Activated CD8-positive, alpha-beta T cell treated with anti-CD3 and anti-CD28 coated beads, Interleukin-2, amount 10 ng/mL, durations not matched to agents 7 days and 5 days (primary cell): ENCODE measurements around the gene TAF4. TPM values are rescaled to one million over a fixed set of nuclear protein-coding genes. Genes with fewer than 3 reads are reported as not detected.

Experiments
- ATAC-seq: fragments of 150-1000 bp; cut with Tn5 transposase; one replicate; pipeline ENCODE4 v1.10.0; 2021; ENCODE audit warnings: moderate library complexity
- CTCF ChIA-PET: fragments of 350-600 bp; sonication (Branson Sonifier 250); formaldehyde crosslinking; loops from one replicate; lab custom pipeline; 2021; ENCODE audit warnings: antibody characterized with exemption; lab: Charles Lee
- POLR2A ChIA-PET: fragments of 350-600 bp; sonication (Branson Sonifier 250); formaldehyde crosslinking; loops from one replicate; lab custom pipeline; 2021; ENCODE audit warnings: antibody characterized with exemption; lab: Charles Lee
- DNase-seq: peaks from one replicate; pipeline ENCODE4 v3.0.0-alpha.2; 2020
- H3K27ac Mint-ChIP-seq: one replicate; pipeline ENCODE4 v1.8.0; 2021; ENCODE audit warnings: mild to moderate bottlenecking, mixed read lengths
- H3K27me3 Mint-ChIP-seq: one replicate; pipeline ENCODE4 v1.8.0; 2021; ENCODE audit warnings: low read depth, mixed read lengths
- H3K36me3 Mint-ChIP-seq: one replicate; pipeline ENCODE4 v1.8.0; 2021; ENCODE audit warnings: low read depth, mixed read lengths
- H3K4me1 Mint-ChIP-seq: one replicate; pipeline ENCODE4 v1.8.0; 2021; ENCODE audit warnings: low read depth, mixed read lengths
- H3K4me3 Mint-ChIP-seq: one replicate; pipeline ENCODE4 v1.8.0; 2021; ENCODE audit warnings: mild to moderate bottlenecking, mixed read lengths
- H3K9me3 Mint-ChIP-seq: one replicate; pipeline ENCODE4 v1.8.0; 2022; ENCODE audit warnings: mixed read lengths; ENCODE audit not compliant: insufficient read depth
- total RNA-seq, 2 experiments: library from RNA; stranded (reverse); gene quantifications; one replicate each; pipeline ENCODE4 v1.2.3, GENCODE V29; 2021

TAF4 gene
- total RNA-seq, 2 experiments from 2014 or later: 24.0 to 24.1 TPM

DNA sequence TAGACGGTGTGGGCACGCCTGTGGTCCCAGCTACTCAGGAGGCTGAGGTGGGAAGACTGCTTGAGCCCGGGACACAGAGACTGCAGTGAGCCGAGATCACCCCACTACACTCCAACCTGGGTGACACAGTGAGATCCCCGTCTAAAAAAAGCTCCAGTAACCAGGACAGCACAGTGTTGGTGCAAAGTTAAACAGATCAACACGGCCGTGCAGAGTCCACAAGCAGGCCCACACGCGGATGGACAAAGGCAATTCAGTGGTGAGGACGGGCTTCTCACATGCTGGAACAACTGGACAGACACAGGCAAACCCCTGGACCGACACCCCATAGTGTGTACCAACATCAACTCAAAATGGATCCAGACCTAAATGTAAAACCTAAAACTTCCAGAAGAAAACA is 41.7 kb downstream of the TAF4 start:
- Mint-ChIP-seq H3K4me3 (no peak overlapping the region), H3K27me3 (no peaks in the 10 kb centered on the region), H3K36me3 (no peaks in the 10 kb centered on the region), H3K4me1 (peaks cover 16% of the 10 kb centered on the region), H3K27ac (no peak overlapping the region), H3K9me3 (no peaks in the 10 kb centered on the region)
- DNase-seq (no peak), ATAC-seq (no peak)
- POLR2A ChIA-PET: no interaction called here
- CTCF ChIA-PET: interaction anchor here (1.4 kb wide), 1 partner anchor 13 kb away, joined by 3 read pairs; no protein-coding TSS in a partner anchor

DNA sequence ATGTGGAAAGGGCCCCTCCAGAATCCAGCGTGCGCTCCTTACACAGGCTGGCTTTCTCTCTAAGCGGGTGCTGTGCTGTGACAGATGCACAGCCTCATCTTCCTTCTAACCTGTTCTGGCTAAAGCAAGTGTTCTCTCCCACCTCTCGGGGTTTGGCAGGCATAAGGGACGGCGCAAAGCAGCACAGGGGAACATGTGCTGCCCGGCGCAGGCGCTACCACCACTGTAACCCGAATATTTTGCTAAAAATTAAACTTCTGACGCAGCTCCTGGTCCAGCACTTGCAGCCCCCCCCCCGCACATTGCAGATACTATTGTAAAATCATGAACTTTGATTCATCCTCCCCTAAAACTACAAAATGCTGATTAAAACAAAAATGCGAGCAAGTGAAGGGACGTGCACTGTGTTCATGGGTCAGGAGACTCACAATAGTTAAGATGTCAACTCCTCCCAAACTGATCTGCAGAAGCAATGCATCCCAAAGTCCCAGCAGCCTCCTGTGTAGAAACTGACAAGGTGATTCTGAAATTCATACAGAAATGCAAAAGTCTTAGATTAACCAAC is 43.0 kb downstream of the TAF4 start:
- no peaks in the 10 kb centered on the region for H3K36me3 Mint-ChIP-seq
- ChIA-PET CTCF (interaction anchor here (1.4 kb wide), 1 partner anchor 11 kb away, joined by 3 read pairs; no protein-coding TSS in a partner anchor), POLR2A (no interaction called here)
- ATAC-seq (no peak), DNase-seq (no peak)
- H3K27me3 Mint-ChIP-seq: no peaks in the 10 kb centered on the region
- no peak overlapping the region for H3K4me3 Mint-ChIP-seq
- no peaks in the 10 kb centered on the region for H3K9me3 Mint-ChIP-seq
- H3K27ac Mint-ChIP-seq: no peak overlapping the region
- peaks cover 16% of the 10 kb centered on the region for H3K4me1 Mint-ChIP-seq

DNA sequence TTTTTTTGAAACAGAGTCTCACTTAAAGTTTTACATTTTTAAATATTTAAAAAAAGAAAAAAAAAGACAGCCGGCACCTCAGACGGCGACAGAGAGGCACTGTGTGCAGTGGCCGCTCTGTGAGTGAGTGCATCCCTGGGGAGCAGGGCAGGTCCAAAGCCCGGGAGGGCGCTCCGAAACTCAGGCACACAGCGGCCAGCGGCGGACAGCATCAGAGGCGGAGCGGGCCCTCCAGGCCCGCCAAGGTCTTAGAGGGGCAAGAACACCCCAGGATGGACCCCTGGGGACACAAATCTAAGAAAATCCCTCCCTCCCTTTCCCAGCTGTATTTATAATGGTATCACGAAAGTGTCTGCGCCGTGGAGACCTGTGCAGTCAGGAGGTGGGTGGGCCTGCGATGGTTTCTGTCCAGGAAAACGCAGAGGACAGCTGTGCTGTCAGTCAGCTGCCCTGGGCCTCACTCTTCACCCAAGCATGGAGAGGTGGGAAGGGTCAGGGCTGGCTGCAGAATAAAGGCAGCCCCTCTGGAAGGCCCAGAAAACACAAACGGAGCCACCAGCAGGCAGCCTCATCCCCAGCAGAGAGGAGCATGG is 43.8 kb downstream of the TAF4 start:
- ATAC-seq (no peak), DNase-seq (no peak)
- Mint-ChIP-seq H3K4me3 (no peak overlapping the region), H3K27ac (no peak overlapping the region), H3K4me1 (peaks cover 12% of the 10 kb centered on the region), H3K27me3 (no peaks in the 10 kb centered on the region), H3K36me3 (no peaks in the 10 kb centered on the region), H3K9me3 (no peaks in the 10 kb centered on the region)
- ChIA-PET POLR2A (interaction anchor here (0.6 kb wide), 1 partner anchor 239 kb away, joined by 3 read pairs; no protein-coding TSS in a partner anchor), CTCF (no interaction called here)

DNA sequence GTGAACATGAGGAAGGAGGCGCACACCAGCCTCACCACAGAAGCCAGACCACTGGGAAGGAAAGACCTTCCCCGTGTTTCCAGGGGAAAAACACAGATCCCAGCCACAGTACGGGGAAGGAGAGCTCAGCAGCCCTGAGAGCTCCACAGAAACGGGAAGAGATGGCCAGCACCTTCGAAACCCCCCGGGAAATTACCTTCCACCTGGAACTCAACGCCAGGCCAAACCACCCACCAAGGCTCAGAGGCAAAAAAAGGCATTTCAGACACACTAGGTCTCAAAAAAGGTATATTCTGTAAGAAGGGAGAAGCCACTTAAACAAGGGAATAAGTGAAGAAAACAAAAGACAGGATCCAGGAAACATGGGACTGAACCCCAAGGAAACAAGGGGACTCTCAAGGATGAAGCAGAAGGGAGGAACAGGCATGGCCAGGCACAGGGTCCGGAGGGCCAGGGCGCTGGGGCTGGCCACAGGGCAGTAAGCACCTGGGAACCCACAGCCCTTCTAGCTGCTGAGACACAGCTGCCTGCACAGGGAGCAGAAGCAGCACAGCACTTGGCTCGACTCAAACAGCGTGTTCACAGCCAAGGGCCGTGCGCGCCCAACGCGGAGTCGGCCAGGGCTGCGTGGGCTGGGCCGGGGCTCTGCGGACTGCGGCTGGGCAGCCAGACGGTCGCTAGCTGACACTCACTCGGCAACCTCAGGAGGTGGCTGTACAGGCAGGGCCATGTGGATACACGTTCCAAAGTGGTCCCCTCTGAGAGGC is 44.6 kb downstream of the TAF4 start:
- CTCF ChIA-PET: no interaction called here
- Mint-ChIP-seq H3K27ac (no peak overlapping the region), H3K4me1 (peaks cover 10% of the 10 kb centered on the region), H3K27me3 (no peaks in the 10 kb centered on the region), H3K36me3 (no peaks in the 10 kb centered on the region), H3K4me3 (no peak overlapping the region), H3K9me3 (no peaks in the 10 kb centered on the region)
- no peak for ATAC-seq
- no peak for DNase-seq
- POLR2A ChIA-PET: interaction anchor here (0.6 kb wide), 1 partner anchor 240 kb away, joined by 3 read pairs; no protein-coding TSS in a partner anchor

DNA sequence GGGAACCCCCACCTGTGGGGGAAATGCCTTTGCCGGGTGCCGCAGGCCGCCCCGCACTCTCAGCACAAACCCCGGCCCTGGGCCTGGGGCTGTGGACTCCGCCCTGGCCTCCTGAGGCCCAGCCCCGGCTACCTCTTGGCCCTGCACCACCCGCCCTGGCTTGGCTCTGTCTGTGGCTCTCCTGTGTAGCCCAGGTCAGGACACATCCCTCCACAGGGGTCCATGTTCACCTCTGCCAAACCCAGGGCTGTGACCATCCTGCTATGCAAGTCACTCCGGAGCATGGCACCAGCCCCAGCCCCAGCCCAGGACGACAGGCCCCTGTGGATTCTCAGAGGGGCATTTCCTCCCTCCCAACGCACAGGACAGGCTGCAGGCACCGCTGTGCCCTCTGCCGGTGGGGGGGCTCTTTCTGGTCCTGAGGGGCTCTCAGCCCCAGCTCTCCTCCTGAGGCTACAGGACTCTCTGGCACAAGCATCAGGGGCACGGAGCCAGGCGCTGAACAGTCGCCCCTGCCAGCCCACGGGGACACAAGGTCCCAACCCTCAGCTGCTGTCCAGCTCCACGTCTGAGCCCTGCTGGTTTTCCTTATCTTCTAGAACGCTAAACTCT is 45.7 kb downstream of the TAF4 start:
- ATAC-seq (no peak), DNase-seq (no peak)
- H3K4me1 Mint-ChIP-seq: no peaks in the 10 kb centered on the region
- POLR2A ChIA-PET: no interaction called here
- CTCF ChIA-PET: no interaction called here
- H3K9me3 Mint-ChIP-seq: no peaks in the 10 kb centered on the region
- no peak overlapping the region for H3K27ac Mint-ChIP-seq
- H3K27me3 Mint-ChIP-seq: no peaks in the 10 kb centered on the region
- H3K36me3 Mint-ChIP-seq: no peaks in the 10 kb centered on the region
- H3K4me3 Mint-ChIP-seq: no peak overlapping the region

DNA sequence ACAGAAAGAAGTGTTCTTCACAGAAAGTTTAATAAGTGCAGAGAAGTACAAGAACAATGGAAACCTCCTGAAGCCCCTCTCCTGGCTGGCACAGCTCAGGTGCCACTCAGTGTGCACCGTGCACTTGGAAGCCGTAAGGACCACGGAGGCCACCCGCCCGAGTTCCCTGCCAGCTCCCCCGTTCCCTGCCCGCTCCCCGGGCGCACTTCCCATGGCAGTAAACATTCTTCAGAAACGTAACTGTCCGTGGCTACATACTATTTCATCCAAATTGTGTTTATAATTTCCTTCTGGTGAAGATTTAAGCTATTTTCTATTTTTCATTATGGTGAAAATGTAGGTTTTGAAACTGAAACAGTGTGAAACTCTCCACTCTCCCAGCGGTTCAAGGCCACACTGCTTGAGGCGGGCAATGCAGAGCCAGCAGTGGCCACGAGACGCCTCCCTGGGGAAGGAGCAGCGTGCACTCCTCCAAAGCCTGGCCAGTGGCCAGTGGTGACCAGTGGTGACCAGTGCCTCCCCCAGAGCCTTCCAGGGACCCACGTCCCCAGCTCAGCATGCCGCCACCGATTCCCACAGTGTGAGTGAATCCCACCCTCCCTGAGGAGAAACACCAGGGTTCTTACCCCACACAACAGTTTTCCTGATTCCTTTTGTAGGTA is 46.4 kb downstream of the TAF4 start:
- Mint-ChIP-seq H3K4me1 (no peaks in the 10 kb centered on the region), H3K9me3 (no peaks in the 10 kb centered on the region), H3K27ac (no peak overlapping the region), H3K27me3 (no peaks in the 10 kb centered on the region), H3K36me3 (no peaks in the 10 kb centered on the region), H3K4me3 (no peak overlapping the region)
- CTCF ChIA-PET: no interaction called here
- no peak for ATAC-seq
- POLR2A ChIA-PET: interaction anchor here (1.1 kb wide), 1 partner anchor 47 kb away, joined by 4 read pairs; no protein-coding TSS in a partner anchor
- no peak for DNase-seq

DNA sequence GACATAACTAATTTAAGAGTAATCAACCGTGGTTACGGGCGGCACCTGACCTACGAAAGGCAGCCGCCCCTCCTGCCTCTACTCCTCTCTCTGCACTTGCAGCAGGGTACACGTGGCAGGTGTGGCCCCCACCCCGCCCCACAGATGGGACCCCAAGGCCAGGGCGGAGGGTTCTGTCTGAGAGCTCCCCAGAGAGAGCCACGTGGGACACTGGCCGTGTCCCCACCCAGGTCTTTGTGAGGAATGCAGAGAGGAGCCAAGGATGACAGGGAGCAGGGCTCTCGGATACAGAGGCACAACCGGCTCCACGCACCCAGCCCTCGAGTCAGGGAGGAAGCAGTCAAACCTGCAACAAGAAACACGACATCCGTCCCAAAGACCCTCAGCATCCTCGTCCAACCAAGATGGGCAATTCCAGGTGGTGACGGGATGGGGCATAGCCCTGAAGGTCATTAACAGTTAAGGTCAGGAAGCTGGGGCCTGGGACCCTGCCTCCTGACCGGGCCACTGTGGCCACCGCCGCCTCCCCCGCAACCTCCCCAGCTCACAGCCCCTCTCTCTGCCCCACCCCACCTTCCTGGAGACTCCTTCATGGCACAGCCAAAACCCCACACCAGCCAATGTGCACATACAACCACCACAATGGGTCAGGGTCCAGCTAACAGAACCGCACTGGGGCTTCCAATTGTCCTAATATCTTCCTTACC is 47.1 kb downstream of the TAF4 start:
- ATAC-seq (no peak), DNase-seq (no peak)
- no peak overlapping the region for H3K4me3 Mint-ChIP-seq
- no peaks in the 10 kb centered on the region for H3K36me3 Mint-ChIP-seq
- CTCF ChIA-PET: no interaction called here
- POLR2A ChIA-PET: interaction anchor here (1.1 kb wide), 1 partner anchor 48 kb away, joined by 4 read pairs; no protein-coding TSS in a partner anchor
- H3K27ac Mint-ChIP-seq: no peak overlapping the region
- H3K27me3 Mint-ChIP-seq: no peaks in the 10 kb centered on the region
- no peaks in the 10 kb centered on the region for H3K4me1 Mint-ChIP-seq
- H3K9me3 Mint-ChIP-seq: no peaks in the 10 kb centered on the region

DNA sequence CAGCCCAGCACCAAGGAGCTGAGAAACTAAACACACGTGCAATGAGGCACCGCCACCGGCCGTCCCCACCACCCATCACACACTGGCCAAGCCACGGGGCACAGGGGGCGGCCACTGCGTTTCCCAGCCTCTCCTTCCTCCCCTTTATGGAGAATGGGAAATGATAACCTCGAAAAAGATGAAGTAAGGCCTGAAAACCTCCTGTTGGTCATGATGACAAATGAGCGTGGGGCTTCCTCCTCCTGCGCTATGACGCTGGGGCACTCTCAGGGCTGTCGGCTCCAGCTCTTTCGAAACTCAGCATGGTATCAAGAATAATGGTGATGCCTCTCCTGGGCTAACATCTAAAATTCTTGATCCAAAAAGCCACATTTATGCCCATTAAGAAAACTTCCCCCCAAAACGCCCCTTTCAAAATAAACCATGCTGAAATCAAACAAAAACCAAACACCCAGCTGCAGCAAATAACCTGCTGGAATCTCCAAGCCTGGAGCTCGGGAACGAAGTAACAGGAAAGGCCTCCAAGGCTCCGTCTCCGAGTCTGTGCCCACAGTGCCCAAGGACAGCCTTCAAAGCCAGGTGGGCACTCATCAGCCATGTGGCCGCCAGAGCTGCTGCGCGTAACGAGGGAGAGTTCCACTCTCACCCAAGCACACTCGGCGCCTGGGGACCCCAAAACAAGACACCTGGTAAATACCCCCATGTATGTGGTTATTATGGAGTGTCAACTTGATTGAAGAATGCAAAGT is 50.0 kb downstream of the TAF4 start:
- ChIA-PET POLR2A (no interaction called here), CTCF (no interaction called here)
- no peaks in the 10 kb centered on the region for H3K27me3 Mint-ChIP-seq
- no peak for ATAC-seq
- no peak overlapping the region for H3K27ac Mint-ChIP-seq
- DNase-seq: no peak
- no peaks in the 10 kb centered on the region for H3K4me1 Mint-ChIP-seq
- H3K36me3 Mint-ChIP-seq: peaks cover 4% of the 10 kb centered on the region
- no peaks in the 10 kb centered on the region for H3K9me3 Mint-ChIP-seq
- H3K4me3 Mint-ChIP-seq: no peak overlapping the region

DNA sequence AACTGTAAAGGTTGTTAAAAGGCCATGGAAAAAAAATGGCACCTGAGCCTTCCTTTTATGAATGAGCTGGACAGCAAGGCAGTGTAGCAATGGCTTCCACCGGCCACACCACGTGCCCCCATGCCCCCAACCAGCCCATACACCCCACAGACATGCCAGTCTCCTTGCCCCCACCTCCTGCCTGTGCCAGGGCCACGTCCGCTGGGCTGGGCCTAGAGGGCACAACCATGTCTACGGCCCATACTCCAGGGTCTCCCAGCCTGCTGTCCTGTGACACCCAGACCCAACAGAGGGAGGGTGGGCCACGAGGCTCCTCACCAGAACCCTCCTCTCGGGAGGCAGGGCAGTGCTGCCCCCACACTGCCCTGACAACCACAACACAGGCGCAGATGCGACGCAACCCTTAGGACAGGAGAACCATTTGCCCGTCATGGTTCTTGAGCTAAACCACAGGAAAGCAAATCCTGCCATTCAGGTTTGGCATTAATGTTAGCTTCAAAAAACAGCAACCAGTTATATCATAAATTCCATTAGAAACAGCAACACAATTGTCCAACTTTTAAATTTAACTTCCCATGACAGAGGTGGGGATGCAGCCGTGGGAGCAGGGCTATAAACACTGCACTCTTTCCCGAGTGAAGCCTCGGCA is 50.7 kb downstream of the TAF4 start:
- Mint-ChIP-seq H3K27me3 (no peaks in the 10 kb centered on the region), H3K27ac (no peak overlapping the region), H3K4me1 (no peaks in the 10 kb centered on the region), H3K4me3 (no peak overlapping the region), H3K36me3 (peaks cover 4% of the 10 kb centered on the region), H3K9me3 (no peaks in the 10 kb centered on the region)
- POLR2A ChIA-PET: no interaction called here
- ATAC-seq: no peak
- CTCF ChIA-PET: no interaction called here
- DNase-seq: no peak

DNA sequence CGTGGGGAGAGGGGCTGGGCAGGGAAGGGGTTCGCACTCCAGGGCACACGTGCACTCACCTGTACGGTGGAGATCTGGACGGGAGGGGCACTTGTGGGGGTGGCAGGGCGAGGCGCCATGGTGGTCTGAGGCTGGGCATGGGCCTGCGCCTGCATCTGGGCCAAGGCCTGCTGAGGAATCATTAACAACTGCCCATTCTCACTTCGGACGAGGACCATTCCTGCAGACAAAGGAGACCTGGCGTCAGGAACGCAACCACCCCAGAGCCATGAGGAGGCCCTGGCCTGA is 51.2 kb downstream of the TAF4 start:
- ChIA-PET CTCF (no interaction called here), POLR2A (no interaction called here)
- Mint-ChIP-seq H3K27ac (no peak overlapping the region), H3K36me3 (peaks cover 4% of the 10 kb centered on the region), H3K4me1 (no peaks in the 10 kb centered on the region), H3K4me3 (no peak overlapping the region), H3K9me3 (no peaks in the 10 kb centered on the region), H3K27me3 (no peaks in the 10 kb centered on the region)
- no peak for ATAC-seq
- no peak for DNase-seq
